ELR (cell line): ENCODE data around the gene SLC35E3.
"Not testable (repeated sequence)": the region's sequence is repeated elsewhere in the genome, so short reads cannot be mapped to it uniquely, and the experiment has no call there.

ENCODE experiments used
- DNase-seq: peaks from one replicate; pipeline ENCODE4 v3.0.0-alpha.2; 2015; ENCODE audit warnings: low read depth

SLC35E3 gene

DNA sequence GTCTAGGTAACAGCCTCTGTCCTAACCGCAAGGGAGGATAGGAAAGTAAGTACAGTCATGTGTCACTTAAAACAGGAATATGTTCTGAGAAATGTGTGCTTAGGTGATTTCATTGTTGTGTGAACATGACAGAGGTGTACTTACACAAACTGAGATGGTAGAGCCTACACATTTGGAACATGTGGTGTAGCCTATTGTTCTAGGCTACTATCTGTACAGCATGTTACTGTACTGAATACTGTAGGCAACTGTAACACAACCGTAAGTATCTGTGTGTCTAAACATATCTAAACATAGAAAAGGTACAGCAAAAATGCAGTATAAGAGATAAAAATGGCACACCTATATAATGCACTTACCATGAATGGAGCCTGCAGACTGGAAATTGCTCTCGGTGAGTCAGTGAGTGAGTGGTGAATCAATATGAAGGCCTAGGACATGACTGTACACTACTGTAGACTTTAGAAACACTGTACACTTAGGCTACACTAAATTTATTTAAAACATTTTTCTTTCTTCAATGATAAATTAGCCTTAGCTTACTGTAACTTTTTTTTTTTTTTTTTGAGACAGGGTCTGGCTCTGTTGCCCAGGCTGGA, 48.8 kb downstream of the SLC35E3 start:
- DNase-seq, result peak; percentile 86

GRCh38 chr12:68796399-68796798, 50.4 kb downstream of the SLC35E3 start:
- DNase-seq, result peak; percentile 20

DNA sequence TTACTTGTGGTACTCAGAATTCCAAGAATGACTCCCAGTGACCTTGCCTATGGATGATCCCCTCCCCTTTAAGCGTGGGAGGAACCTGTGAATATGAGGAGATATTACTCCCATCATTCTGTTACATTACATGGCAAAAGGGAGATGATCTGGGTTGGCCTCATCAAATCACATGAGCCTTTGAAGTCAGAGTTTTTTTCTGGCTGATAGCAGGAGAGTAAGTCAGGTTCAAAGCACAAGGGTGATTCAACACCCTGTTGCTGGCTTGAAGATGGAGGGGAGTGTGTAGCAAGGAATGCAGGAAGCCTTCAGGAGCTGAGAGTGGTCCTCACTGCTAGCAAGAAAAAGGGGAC, 52.9 kb downstream of the SLC35E3 start:
- no peak for DNase-seq

DNA sequence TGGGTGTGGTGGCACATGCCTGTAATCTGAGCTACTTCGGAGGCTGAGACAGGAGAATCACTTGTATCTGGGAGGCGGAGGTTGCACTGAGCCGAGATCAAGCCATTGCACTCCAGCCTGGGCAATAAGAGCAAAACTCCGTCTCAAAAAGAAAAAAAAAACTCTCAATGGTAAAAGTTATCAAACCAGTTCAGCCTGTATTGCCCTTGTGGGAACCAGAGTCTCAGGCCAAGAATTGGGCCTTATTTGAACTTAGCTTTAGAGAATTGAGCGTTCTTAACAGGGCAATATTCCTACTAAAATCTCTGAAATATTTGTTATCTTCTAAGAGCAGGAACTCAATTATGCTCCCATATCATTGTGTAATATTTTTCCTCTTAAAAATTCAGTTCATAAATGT, 54.3 kb downstream of the SLC35E3 start:
- no peak for DNase-seq

- DNase-seq, result not testable (repeated sequence)
Observed at GRCh38 chr12:68801124-68801523, 55.1 kb downstream of the SLC35E3 start.

DNA sequence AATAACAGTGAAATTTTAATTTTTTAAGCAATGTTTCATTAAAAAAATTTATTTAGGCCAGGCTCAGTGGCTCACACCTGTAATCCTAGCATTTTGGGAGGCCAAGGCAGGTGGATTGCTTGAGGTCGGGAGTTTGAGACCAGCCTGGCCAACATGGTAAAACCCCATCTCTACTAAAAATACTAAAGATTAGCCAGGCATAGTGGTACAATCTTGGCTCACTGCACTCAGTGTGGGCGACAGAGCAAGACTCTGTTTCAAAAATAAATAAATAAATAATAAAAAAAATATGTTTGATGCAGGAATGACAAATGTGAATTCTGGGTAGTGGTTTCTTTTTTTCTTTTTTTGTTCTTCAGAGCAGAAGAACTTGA, 56.4 kb downstream of the SLC35E3 start:
- DNase-seq, result not testable (repeated sequence)

DNA sequence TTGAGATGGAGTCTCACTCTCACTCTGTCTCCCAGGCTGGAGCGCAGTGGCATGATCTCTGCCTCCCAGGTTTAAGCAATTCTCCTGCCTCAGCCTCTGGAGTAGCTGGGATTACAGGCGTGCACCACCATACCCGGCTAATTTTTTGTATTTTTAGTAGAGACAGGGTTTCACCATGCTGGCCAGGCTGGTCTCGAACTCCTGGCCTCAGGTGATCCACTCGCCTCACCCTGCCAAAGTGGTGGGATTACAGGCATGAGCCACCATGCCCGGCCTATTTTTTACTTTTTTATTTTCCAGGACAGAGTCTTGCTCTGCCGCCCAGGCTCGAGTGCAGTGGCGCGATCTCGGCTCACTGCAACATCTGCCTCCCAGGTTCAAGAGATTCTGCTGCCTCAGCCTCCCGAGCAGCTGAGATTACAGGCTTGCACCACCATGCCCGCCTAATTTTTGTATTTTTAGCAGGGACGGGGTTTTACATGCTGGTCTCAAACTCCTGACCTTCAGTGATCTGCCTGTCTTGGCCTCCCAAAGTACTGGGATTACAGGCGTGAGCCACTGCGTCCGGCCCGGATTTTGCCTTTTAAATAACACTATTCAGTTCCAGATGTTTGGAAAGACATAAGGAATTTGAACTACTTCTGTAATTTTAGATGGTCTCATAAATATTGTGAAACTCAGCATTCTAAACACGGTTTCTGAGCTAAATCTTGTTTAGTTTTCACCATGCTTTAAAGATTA, 57.1 kb downstream of the SLC35E3 start:
- DNase-seq, result not testable (repeated sequence)

GRCh38 chr12:68803948-68804656, 58.1 kb downstream of the SLC35E3 start:
- no peak for DNase-seq

- DNase-seq, result no peak
Observed at GRCh38 chr12:68804657-68805591, 58.9 kb downstream of the SLC35E3 start.

DNA sequence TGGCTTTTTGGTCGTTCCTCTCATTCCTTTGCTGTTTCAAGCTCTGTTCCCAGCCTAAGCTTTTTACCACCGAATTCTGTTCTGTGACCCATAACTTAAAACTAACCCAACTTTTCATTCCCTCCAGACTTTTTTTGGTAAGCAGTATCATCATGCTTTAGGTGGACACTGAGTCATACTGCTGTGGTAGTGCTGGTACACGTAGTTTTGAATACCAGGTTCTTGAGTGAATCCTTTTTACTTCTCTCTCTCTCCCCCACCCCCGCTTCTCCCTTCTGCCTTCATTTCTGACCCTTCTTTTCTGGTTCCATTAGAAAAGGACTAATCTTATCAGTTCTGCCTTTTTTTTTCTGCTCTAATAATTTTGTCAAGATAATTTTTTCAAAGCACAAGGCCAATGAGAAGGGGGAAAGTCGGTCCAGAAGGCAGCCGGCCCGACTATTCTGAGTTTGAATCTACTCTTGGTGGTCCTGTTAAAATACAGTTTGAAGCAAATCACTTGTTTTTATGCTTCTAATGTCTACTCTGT, 59.7 kb downstream of the SLC35E3 start:
- DNase-seq, result peak; percentile 54

- DNase-seq, result peak; percentile 20
Observed at GRCh38 chr12:68806488-68807237, 60.7 kb downstream of the SLC35E3 start.

DNA sequence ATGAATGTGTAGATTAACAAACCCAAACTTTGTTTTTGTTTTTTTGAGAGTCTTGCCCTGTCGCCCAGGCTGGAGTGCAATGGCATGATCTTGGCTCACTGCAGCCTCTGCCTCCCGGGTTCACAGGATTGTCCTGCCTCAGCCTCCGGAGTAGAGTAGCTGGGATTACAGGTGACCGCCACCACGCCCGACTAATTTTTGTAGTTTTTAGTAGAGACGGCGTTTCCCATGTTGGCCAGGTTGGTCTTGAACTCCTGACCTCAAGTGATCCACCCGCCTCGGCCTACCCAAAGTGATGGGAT, 61.2 kb downstream of the SLC35E3 start:
- not testable (repeated sequence) for DNase-seq

- peak; percentile 91 for DNase-seq
Observed at GRCh38 chr12:68807576-68808387, 61.8 kb downstream of the SLC35E3 start, which contains the start of gene MDM2. Gene MDM2 (plus strand): TSS chr12:68808177. CDS start chr12:68808478, 301 bp downstream.

DNA sequence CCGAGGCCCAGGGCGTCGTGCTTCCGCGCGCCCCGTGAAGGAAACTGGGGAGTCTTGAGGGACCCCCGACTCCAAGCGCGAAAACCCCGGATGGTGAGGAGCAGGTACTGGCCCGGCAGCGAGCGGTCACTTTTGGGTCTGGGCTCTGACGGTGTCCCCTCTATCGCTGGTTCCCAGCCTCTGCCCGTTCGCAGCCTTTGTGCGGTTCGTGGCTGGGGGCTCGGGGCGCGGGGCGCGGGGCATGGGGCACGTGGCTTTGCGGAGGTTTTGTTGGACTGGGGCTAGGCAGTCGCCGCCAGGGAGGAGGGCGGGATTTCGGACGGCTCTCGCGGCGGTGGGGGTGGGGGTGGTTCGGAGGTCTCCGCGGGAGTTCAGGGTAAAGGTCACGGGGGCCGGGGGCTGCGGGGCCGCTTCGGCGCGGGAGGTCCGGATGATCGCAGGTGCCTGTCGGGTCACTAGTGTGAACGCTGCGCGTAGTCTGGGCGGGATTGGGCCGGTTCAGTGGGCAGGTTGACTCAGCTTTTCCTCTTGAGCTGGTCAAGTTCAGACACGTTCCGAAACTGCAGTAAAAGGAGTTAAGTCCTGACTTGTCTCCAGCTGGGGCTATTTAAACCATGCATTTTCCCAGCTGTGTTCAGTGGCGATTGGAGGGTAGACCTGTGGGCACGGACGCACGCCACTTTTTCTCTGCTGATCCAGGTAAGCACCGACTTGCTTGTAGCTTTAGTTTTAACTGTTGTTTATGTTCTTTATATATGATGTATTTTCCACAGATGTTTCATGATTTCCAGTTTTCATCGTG, 62.6 kb downstream of the SLC35E3 start:
- peak; percentile 93 for DNase-seq

DNA sequence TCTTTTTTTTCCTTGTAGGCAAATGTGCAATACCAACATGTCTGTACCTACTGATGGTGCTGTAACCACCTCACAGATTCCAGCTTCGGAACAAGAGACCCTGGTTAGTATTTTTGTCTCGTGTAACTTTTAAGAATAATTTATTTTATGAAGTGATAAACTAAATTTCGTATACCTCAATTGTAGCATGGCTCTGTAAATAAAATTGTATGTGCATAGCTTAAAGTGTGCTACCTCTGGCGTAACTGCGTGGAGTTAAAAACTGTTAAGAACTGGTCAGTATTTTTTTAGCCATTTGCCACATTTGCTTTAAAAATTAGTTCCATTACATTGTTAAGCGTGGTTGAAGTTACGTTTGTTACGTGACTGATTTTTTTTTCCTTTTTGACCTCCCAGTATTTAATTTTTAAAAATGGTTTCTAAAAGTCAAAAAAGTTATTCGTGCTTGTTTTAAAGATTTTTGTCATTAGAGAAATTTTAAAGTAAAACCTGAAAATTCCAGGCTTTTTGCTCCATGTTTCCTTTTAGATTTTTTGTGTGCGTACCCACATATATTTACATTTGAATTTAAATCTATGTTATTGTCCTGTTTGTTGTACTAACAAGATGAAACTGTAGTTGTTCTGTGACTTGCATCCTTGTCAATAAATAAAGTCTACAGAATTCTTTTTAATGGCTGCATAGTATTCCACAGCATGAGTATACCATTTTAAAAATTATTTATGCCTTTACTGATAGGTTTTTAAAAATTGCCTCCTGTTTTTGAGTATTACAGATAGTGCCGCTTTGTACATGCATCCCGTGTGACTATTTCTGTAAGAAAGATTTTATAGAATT, 63.4 kb downstream of the SLC35E3 start:
- no peak for DNase-seq

DNA sequence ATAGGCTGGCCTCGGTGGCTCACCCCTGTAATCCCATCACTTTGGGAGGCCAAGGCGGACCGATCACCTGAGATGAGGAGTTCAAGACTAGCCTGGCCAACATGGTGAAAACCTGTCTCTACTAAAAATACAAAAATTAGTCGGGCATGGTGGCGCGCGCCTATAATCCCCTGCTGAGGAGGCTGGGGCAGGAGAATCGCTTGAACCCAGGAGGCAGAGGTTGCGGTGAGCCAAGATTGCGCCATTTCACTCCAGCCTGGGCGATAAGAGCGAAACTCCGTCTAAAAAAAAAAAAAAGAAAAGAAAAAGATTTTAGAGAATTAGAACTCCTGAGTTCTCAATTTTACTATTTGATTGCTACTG, 64.0 kb downstream of the SLC35E3 start:
- DNase-seq, result not testable (repeated sequence)

- DNase-seq, result not testable (repeated sequence)
Observed at GRCh38 chr12:68811573-68811972, 65.6 kb downstream of the SLC35E3 start.

- DNase-seq, result no peak
Observed at GRCh38 chr12:68812553-68813241, 66.7 kb downstream of the SLC35E3 start.
